ENCODE data around the gene TTC7B.

DNA sequence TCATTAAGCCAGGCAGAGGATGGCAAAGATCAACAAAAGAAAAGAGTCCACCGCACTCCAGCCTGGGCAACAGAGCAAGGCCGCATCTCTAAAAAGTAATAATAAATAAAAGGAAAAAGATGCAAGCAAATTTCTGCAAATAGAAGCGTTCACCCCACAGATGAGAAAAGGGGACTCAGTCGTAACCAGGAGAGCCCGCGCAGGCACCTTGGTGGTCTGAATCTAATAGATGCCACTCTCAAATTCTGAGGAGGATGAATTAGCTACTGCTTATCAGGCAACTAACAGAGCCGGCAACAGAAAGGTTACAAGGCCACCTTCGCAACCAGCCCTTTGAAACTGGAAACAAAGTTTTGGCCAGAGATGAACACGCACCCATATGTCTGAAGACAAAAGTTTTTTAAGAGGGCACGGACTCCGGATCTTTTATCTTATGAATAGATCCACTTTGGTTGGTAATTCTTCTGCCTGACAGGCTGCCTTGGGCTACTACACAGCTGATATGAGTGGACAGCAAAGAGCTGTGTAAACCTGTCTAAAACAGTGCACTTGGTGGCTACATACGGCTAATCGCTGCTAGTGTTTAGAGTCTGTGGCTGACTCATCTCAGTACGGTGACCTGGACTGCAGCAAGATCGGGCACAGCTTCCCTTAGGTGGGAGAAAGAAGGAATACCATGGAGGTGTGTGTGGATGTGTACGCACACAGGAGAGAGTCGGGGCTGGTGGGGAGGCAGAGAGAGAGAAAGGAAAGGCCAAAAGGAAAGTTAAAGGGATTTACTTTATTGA, 32.9 kb upstream of the TTC7B start:
- TF ChIP-seq, protein P1, sequence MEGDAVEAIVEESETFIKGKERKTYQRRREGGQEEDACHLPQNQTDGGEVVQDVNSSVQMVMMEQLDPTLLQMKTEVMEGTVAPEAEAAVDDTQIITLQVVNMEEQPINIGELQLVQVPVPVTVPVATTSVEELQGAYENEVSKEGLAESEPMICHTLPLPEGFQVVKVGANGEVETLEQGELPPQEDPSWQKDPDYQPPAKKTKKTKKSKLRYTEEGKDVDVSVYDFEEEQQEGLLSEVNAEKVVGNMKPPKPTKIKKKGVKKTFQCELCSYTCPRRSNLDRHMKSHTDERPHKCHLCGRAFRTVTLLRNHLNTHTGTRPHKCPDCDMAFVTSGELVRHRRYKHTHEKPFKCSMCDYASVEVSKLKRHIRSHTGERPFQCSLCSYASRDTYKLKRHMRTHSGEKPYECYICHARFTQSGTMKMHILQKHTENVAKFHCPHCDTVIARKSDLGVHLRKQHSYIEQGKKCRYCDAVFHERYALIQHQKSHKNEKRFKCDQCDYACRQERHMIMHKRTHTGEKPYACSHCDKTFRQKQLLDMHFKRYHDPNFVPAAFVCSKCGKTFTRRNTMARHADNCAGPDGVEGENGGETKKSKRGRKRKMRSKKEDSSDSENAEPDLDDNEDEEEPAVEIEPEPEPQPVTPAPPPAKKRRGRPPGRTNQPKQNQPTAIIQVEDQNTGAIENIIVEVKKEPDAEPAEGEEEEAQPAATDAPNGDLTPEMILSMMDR (IDR thresholded peaks at IDR 0.05), result no peak
- no peak for TF ChIP-seq POLR2A (IDR thresholded peaks at IDR 0.05)
